GM10266 (cell line): ENCODE results near the gene MSI2.

Experiments used
- DNase-seq: peaks from one replicate; pipeline ENCODE4 v3.0.0; 2012; ENCODE audit errors: extremely low spot score
- CTCF ChIP-seq: IDR thresholded peaks from 2 replicates; pipeline ENCODE4 v1.5.1; 2012; ENCODE audit warnings: mild to moderate bottlenecking, low read depth; ENCODE audit not compliant: control insufficient read depth, insufficient read depth; ENCODE audit errors: missing control alignments

Gene MSI2

GRCh38 chr17:57625957-57626356 lies 369.6 kb downstream of the MSI2 start:
- DNase-seq = no peak
- TF ChIP-seq CTCF = no peak

DNA sequence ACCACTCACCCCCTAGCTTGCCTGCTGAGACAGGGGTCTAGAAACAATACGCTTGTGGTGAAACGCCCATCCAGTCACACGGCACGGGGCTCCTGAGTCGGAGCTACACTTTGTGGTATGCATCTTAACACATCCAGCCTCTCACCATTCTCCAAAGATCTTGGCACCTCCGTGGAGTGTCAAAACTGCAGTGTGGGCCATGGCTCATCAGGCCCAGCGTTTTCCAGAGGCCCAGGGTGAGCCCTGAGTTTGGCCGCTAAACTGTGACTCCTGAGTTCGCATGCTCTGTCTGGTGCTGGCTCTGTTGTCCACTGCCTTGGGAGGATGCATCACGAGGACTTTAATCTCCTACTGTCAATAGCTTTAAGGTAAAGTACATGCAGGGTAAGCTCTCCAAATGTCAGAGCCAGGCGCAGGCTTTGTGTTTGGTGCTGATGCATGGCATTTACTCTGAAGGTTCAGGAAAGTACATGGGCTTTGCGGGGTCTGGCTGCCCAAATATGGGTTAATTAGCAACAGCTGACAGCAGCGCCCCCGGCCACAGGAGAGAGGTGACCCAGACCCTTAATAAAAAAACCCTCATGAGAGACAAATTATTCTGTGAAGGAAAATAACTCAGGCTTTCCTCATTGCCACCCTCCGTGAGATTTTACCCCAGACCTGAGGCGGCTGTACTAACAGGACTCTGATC lies 370.3 kb downstream of the MSI2 start:
- no peak for DNase-seq
- TF ChIP-seq CTCF = no peak

DNA sequence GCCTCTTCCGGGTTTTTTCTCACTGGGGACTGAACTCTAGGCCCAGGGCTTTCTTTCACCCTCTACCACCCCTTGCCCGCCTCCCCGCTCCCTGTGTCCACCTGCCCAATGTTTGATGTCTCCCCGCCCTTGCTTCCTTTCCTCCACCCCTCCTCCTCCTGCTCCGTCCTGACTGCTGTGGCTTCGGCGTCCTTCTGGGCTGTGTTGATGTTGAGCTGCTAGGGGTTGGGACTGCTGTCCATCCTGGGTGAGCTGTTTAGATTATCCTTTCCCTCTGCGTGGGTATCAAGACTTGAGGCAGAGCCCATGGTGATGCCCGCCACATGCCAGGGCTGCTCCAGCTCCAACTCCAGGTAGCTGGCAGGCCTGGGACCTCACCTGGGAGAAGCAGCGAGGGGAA lies 371.3 kb downstream of the MSI2 start:
- no peak for DNase-seq
- no peak for TF ChIP-seq CTCF

- no peak for TF ChIP-seq CTCF
- DNase-seq = no peak
Measured at GRCh38 chr17:57628421-57628820, 372.1 kb downstream of the MSI2 start.

DNA sequence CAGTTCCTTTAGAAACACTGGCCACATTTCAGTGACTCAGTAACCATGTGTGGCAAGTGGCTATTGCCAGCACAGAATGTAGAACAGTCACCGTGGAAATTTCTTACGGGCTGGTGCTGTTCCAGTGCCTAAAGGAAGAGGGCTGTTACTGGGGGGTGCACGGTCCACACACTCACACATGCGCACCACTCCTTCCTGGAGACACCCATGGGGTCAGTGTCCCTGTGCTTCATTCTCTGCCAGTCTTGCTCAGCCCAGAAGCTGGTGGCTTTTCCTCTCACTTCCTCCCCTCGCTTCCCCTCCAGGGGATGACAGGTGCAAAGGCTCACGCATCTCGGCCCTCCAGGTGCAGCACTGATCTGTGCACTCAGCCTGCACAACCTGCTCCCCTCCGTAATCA lies 373.1 kb downstream of the MSI2 start:
- DNase-seq = no peak
- TF ChIP-seq CTCF = no peak

- DNase-seq = no peak
- no peak for TF ChIP-seq CTCF
Measured at GRCh38 chr17:57629886-57630285, 373.6 kb downstream of the MSI2 start.

DNA sequence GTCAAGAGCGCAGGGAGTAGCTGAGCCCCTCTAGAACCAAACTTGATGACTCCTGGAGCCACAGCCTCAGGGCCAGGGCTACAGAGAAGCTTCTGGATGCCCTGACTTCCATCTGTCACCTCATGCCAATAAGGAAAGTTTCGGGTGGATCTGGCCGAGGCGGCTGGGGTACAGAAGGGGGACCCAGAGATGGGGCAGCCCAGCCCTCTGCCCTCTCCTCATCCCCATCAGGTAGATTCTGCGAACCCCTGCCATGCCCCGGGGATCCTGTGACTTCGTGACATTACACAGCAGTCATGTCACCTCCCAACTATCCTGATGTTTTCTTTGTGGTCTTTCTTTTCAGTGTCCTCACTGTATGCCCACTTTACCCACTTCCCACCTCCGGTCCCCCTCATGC lies 374.4 kb downstream of the MSI2 start:
- TF ChIP-seq CTCF = no peak
- no peak for DNase-seq
